HG03565 (cell line): ENCODE data around the gene HELZ.
"Not testable (repeated sequence)": the region's sequence is repeated elsewhere in the genome, so short reads cannot be mapped to it uniquely, and the experiment has no call there.

Source experiments
- ATAC-seq: cut with Tn5 transposase; IDR thresholded peaks from one replicate; pipeline ENCODE4 v1.9.1; 2021; ENCODE audit warnings: mild to moderate bottlenecking, moderate library complexity; ENCODE audit not compliant: unreplicated experiment

HELZ gene

DNA sequence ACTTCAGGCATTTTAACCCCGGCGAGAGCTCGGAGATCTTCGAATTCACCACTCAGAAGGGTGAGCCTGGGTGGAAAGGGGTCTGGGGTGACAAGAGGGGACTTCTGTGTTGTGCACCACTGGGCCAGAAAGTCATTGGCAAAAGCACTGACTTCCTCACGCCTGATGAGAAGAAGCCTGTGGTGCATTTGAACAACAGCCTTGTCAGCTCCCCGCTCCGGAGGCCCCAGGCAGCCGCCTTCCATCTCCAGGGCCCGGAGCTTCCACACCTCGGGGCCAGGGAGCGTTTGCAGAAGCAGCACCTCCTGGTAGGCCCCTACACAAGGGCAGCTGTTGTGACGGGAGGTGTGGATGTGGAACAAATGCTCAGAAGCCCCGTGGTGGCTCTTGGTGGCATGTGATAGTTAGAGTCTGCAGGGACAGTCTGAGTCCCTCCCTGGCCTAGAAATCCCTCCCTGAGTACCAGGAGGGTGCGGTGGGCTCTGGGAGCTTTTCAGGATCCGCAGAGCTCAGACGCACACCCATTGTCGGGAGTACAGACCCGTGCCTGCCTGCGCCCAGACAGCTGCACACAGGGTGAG is 190.9 kb downstream of the HELZ start:
- ATAC-seq = no peak

DNA sequence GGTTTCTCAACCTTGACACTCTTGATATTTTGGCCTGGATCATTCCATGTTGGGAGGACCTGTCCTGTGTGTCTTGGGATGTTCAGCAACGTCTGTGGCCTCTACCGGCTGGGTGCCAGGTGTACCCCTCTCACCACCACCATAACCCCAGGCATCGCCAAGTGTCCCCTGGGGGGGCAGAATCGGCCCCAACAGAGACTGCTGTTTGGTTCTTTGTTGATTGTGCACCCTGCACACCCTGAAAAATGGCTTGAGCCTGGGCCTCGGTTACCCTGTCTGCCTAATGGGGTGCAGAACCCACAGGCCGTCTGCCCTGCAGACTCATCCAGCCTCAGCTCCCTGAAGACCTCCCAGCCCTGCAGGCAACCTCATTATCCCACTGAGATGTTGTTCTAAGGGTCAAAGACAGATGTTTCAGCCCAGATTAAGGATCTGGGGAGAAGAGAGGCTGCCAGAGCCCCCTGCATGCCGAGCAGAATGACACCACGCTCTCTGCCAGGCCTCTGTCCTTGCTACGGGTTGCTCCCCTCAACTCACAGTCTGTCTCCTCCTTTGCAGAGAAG is 191.5 kb downstream of the HELZ start:
- no peak for ATAC-seq

DNA sequence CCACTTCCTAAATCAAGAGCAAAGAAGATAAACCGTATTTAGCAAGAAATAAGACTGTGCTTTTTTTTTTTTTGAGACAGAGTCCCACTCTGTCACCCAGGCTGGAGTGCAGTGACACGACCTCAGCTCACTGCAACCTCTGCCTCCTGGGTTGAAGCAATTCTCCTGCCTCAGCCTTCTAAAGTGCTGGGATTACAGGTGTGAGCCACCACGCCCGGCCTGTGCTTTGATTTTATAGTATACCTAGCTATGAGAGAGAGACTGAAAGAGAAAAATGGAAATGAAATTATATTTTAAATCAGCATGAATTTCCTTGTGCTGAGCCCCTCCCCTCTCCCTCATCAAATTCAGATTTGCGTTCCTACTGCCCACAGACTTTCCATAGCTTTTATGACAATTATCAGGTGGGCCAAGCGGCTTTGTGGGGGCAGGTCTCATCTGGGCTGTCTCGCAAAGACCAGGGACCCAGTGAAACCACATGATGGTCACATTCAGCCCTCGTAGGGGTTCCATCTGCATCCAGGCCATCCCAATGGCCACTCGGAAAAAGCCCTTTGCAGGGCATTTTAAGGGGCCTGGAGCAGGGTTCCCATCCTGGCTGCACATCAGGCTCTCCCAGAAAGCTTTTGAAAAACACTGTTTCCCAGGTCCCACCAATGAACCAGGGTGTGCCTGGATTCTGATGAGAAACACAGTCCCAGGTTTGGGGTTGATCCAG is 192.1 kb downstream of the HELZ start:
- ATAC-seq = no peak

DNA sequence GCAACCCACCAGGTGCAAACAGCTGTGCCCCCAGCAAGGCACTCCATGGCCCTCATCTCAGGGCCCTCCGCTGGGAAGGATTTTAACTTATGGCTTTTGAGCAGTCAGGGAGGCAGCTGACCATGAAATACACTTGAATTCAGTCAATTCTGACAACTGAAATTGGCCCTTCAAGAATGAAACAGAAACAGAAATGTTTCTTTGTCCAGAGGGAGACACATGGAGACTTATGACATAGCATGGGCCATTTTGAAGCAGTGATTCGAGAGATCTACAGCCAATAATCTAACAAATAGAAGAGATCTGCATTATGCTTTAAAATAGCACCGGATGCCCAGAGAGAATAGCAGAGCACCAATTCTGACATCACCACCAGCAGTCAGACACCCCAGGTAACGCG is 193.2 kb downstream of the HELZ start:
- ATAC-seq = no peak

DNA sequence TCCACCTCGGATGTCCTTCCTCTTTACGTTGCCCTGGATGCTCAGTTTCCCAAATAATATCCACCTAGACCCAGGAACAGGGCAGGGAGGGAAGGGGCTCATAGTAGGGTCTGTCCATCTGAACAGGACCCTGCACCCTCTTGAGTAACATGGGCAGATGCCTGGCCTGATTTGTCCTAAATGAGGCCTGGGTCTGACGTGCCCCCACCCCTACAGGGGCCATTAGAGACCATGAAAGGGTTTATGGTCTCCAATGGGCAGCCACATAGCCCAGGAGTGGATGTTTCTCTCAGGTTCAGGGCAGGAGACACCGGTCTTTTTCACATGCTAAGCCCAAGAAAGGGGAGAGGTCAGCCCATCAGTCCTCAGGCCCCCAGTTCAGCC is 193.8 kb downstream of the HELZ start:
- ATAC-seq = no peak

DNA sequence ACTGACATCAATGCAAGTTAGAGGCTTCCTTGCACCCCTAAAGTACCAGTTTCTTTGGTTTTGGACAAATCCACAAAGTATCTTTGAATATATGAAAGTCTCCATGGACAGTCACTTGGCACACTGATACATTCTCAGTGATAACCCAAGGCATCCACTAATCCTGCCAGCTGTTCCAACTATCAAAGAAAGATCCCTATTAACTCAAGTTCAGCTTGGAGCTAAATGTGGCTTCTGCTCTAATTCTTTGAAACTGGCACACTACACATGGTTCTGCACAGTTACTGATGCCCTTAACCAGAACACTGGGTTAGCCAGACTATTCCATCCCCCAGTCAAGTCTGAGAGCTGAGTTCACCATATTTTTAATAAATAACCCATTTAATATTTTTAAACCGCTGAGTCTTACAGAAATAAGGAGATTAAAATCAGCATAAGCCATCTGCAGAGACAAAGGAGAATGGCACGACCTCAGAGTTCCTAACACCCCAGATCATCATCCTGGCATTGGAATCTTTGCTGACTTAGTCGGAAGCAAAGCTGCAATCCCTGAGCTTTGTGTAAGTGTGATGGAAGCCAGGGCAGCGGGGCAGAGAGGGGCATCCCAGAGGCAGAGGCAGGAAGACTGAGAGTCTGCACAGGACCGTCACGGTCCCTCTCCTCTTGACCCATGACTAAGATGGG is 194.4 kb downstream of the HELZ start:
- ATAC-seq = no peak

DNA sequence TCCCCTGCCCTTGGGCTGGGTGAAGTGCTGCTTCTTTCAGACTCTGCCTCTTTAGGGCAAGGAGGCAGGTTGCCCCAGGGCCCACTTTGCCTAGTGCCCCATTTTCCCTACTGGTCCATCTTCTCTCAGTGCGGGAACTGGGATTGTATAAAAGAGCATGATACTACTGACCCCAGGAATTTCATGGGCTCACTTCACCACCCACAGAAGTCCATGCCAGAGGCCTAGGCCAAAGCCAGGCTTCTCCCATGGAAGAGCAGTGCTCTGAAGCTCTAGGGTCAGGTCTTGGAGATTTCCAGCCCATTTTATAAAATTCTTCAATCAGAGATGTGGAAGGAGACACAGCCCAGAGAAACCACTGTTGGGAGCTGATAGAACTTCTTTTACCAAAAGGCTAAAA is 194.9 kb downstream of the HELZ start:
- no peak for ATAC-seq

DNA sequence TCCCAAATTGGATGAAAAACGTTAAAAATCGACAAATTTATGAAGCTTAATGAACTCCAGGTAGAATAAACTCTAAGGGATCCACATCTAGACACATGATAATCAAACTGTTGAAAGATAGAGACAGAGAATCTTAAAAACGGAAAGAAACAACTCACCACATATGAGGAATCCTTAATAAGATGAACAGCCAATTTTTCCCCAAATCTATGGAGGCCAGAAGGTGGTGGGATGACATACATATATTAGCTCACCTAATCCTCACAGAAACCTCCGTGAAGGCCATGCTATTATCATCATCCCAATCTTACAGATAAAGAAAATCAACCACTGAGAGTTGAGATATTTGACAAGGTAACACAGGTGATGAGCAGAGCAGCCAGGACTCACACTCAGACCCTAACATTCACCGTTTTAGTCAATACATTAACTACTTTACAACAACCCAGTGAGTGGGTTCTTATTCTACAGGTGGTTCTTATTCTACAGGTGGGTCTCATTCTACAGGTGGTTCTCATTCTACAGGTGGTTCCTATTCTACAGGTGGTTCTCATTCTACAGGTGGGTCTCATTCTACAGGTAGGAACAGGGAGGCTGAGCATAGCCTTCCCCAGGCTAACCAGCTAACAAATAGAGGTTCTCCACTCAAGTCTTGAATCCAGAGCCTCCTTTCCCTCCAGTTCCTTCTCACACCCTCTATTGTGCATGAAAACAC is 195.8 kb downstream of the HELZ start:
- ATAC-seq = no peak

DNA sequence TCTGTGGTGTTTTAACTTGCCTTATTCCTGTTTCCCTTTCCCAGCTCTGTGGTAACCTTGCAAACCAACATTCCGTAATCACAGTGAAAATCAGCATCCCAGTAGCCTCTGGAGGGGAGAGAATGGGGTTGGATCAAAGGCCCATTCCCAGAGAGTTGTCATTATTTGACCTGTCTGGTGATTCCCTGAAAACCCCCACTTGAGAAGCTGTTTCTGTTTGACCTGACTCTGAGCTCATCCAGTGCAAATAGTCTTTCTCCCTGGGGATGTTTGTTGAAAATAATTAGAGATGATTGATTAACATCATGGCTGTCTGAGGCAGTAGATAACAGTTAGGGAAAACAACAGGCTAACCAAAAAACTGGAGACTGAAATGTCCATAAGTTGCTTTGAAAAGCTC is 197.6 kb downstream of the HELZ start:
- no peak for ATAC-seq

DNA sequence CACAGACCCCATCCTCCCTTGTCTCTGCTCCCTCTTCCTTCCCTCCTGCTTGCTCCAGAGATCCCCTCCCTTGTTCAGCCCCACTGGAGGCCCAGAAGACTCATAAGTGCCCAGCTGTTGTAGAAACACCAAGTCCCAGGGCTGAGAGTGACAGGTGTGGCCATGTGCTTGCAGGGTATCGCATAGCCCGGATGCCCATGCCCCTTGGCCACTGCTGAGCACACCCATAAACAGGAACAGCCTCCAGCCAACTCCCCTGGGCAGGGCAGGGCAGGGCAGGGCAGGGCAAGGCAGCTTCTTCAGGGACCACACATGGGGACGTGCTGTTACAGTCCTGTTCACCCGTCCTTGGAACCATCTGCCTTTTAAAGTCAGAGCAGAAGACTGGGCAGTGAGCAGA is 198.6 kb downstream of the HELZ start:
- no peak for ATAC-seq

DNA sequence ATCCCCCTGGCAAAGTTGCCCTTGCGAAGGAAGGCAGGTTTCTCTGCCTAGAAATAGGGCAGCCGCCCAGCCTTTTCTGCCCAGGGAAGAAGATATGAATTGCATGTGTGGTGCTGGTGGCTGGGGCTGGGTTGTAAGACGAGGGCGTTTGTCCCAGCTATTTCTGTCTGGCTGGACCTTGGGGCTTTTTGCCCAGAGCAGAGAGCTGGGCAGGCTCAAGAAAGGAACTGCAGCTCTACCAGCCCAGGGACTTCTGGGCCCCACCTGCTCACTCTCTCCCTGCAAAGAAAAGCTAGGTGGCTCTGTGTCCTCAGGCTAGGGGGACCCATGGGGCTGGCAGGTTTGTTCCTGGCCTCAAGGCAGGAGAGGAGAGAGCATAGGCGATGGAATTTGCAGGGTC is 200.1 kb downstream of the HELZ start:
- no peak for ATAC-seq

DNA sequence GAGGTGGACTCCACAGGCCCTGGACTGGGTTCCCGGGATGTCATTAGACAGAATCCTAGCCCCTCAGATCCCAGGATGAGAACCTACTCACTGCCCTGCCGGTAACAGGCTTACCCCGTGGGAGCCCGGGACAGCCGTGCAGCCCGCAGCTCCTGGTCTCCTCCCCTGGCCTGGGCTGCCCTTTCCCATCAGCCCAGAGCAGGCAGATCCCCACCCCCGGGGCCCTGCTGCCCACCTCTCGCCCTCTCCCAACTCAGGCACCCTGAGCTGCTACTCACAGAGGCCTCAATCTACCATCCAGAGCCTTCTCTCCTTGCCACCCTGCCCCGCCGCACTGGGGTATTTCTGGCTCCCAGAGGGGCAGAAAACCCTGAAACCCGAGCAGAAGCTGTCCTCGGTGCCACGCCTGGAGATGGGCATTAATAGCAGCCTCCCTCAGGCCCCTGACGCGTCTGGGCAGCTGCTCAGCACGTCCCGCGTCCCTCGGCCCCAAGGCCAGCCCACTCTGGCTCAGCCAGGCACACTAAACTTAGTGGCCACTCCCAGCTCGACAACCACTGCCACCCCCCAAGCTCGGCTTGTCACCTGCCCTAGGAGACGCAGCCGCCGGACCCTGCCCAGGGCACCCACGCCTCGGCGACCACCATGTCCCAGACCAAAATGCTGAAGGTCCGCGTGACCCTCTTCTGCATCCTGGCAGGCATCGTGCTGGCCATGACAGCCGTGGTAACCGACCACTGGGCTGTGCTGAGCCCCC is 200.8 kb downstream of the HELZ start, which contains the start of gene CACNG1:
Gene CACNG1 (plus strand): TSS at position 539 of the 757 bp plus-strand sequence. CDS start 107 bp downstream, at position 646.
- no peak for ATAC-seq

DNA sequence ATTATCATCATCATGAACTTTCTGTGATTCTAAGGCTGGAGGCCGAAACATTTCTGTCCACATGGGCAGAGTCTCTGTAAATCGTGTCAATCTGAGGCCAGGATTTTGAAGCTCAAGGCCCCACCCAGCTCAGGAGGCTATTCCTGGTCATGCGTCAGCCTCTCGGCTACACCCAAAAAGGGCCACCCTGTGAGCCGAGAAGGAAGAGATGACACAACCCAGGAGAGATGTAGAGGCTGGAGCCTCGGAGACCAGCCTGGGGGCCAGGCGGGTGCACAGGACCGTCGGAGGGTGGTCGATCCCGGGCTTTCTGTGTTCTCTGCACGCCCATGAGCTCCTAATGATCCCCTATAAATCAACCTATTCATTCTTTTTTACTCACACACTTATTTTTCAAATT is 201.7 kb downstream of the HELZ start:
- ATAC-seq = no peak

DNA sequence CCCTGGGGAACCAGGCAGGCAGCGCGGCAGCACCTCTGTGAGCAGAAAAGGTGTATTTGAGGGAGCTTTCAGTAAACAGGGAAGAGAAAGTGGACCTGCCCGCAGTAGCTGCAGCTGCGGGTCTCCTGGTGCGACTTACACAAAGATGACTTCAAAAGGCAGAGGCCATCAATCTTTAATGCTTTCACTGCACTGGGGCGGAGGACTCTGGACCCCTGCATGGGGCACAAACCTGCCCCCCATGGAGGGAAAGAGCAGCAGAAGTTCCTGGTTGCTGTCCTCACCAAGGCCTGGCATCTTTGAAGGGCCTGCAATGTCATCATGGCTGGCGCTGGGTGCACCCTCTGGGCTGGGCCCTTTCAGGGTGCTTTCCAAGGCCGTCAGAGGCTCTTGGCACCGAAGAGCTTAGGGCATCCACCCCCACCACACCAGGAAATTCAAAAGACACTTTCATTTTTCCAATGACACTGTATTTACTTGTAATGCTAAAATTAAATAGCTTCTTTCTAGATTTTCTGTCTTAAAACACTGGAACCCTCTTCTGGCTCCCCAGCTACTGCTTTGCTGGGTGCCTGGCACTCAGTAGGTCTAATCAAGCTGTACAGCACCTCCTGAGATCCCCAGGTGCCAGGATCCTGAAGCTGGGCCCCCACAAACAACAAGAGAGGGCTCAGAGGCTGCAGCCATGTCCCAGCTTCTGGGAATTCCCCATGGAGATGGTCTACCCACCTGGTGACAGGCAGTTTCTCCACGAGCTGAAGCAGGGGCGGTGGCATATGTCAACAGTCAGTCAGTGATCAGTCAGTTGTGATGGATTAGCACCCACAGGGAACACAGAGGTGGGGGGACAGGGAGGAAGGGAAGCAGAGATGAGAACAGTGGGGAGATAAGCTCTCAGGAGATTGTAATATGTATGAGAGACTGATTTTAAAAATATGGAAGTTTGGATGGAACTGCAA is 202.8 kb downstream of the HELZ start:
- ATAC-seq = no peak

DNA sequence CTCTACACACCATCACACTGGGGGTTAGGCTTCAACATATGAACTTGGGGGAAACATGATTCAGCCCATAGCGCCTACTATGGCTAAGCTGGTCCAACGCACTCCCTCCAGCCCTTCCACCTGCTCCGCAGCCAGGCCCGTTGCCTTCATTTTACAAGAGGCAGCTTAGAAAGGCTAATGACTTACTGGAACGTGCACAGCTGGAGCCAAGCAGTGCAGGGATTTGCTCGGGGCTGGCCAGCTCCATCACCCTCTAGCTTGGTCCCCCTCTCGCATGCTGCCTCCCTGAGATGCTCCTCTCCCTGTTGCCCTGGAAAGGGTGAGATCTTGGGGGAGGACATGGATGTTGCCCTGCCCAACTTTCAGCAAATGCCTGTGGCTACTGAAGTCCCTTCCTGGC is 203.5 kb downstream of the HELZ start:
- no peak for ATAC-seq

DNA sequence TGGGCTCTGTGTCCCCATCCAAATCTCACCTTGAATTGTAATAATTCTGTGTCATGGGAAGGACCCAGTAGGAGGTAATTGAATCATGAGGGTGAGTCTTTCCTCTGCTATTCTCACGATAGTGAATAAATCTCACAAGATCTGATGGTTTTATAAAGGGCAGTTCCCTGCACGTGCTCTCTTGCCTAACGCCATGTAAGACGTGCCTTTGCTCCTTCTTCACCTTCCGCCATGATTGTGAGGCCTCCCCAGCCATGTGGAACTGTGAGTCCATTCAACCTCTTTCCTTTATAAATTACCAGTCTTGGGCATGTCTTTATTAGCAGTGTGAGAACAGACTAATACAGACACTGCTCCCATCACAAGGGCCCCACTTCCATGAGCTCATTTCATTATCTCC is 203.9 kb downstream of the HELZ start:
- not testable (repeated sequence) for ATAC-seq

DNA sequence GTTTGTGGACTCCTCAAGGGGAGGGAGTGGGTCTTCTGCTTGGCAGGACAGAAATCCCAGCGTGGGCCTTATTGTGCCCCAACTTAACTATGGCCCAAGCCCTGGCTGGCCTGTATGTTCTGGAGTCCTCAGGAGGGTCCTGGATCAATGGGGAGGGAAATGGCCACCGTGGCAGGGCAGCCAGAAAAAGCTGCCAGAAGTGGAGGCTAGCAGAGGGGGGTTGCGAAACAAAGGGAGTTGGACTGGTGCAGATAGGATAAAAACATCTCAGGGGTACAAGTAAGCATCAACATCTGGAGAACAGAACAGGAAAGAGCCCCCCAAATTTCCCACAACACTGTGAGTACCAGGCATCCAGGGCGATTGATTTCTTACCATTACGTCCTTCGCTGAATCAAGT is 204.3 kb downstream of the HELZ start:
- ATAC-seq = no peak

DNA sequence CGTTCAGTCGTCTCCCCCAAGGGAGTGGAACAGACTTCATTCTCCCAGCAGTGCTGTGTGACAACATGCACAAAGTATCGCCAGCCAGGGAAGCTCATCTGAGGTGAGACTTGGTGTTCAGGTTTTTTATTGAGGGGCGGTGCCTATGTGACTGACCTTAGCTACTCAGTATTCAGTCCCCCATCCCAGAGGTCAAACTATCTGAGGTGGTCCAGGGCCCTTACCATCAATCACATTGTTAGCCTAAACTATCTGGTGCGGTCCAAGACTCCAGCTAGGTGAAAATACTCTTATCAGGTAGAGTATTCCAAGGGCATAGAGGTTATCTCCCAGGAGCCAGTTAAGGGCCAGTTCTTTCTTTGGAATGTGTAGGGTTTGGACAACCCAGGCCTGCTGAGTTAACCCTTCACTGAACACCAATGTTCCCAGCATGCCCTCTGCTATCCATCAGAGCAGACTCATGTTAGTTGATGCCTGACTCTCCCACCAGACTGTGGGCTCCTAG is 206.1 kb downstream of the HELZ start:
- ATAC-seq = no peak
